DMS53 treated with DMSO at 0.1 percent for 48 hours (cell line): ENCODE results near the gene GDPD5.
A peak's percentile ranks its signal among the peaks of the same experiment; 100 is the strongest.

Experiments used
- DNase-seq: peaks from one replicate; lab custom pipeline; 2025; ENCODE audit not compliant: unreplicated experiment; lab: John Stamatoyannopoulos, UW

Gene GDPD5, protein sequence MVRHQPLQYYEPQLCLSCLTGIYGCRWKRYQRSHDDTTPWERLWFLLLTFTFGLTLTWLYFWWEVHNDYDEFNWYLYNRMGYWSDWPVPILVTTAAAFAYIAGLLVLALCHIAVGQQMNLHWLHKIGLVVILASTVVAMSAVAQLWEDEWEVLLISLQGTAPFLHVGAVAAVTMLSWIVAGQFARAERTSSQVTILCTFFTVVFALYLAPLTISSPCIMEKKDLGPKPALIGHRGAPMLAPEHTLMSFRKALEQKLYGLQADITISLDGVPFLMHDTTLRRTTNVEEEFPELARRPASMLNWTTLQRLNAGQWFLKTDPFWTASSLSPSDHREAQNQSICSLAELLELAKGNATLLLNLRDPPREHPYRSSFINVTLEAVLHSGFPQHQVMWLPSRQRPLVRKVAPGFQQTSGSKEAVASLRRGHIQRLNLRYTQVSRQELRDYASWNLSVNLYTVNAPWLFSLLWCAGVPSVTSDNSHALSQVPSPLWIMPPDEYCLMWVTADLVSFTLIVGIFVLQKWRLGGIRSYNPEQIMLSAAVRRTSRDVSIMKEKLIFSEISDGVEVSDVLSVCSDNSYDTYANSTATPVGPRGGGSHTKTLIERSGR

DNA sequence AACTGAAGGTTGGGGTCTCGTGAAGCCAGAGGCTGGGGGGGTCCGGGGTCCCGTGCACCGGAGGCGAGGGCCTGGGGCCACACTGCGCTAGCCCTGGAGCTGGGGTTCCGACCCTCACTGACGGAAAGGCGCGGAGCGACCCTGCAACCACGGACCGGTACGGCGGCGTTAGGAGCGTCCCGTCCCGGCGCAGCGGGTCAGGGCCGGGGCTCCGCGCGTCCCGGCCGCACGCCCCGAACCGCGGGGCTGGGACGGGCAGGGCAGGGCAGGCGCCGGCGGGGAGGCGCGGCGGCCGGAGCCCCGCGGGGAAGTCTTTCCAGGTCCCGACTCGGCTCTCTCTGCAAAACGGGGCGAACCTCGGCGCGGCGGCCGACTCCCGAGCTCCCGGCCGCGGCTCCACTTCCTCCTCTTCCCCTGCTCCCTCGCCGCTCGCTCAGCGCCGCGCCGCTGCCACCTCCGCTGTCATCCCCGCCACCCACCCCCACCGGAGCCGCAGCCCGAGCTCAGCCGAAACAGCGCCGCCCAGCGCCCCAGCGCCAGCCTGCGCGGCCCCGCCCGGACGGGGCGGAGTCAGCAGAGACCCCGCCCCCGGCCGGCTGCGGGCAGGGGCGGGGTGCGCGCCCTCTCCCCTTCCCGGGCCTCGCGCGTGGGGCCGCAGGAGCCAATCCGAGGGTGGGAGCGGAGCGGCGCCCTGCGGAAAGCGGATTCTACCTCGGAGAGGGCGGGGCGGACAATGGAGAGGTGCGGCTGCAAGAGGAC lies at the start of gene GDPD5:
Gene GDPD5 (minus strand): TSS at position 509 of the 759 bp plus-strand sequence. CDS start 48,206 bp downstream, outside the sequence.
- peak; percentile 92 for DNase-seq

DNA sequence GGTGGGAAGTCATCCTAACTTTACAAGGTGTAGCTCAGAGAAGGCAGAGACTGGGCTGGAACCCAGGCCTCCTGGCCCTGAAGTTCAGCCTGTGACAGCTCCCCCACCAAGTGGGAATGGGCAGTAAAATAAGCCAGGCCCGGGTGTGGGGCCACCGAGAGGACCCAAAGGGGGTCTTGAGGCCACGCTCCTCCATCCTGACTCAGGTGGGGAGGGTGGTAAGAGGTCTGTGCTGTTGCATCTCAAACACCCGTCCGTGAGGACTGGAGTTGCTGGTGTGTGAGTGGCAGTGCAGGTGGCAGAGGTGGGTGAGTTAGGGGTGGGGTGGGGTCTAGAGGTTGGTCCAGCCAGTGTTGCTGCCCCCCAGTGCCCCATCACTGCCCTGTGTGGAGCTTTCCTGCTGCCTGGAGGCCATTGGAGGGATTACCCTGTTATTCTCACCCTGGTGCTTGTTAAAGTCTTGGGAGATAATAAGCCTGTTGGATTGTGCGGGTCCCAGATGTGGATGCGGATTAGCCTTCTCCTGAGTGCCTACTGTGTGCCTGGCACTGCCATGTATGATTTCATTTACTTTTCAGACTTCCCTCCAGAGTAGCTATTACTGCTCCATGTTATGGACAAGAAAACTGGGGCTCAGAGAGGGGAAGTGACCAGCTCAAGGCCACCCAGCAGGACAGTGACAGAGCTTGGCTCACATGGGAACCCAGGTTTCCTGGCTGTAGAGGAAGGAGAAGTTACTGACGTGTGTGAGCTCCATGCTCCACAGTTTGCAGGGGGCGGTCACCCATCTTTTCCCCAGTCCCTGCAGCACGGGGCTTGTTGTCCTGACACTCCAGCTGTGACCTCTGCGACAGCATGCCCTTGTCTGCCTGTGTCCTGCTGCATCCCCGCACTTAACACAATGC lies 49.2 kb upstream of the GDPD5 start:
- no peak for DNase-seq

DNA sequence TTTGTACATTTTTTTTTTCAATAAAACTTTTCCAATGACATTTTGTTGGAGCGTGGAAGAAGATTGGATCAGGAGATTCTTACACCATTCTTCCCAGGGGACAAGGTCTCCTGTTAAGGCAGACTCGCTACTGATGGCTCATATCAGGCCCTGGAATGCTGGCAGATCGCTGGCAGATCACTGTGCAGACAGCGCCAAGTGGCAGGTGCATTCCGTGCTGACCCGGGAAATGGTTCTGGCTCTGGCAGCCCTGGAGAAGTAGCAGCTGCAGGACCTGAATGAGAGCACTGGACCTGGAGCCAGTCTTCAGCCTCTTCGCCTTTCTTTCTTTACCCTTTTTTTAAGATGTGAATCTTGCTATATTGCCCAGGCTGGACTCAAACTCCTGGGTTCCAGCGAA lies 47.0 kb upstream of the GDPD5 start:
- DNase-seq, result no peak

DNA sequence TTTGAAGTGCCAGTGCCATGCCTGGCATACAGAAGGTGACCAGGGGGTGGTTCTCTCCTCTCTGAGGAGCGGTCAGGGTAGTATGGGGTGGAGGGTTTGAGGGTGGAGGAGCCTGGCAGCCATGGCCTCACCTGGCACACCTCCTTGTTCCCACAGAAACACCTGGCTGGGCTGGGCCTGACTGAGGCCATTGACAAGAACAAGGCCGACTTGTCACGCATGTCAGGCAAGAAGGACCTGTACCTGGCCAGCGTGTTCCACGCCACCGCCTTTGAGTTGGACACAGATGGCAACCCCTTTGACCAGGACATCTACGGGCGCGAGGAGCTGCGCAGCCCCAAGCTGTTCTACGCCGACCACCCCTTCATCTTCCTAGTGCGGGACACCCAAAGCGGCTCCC lies 45.9 kb upstream of the GDPD5 start:
- DNase-seq, result no peak

DNA sequence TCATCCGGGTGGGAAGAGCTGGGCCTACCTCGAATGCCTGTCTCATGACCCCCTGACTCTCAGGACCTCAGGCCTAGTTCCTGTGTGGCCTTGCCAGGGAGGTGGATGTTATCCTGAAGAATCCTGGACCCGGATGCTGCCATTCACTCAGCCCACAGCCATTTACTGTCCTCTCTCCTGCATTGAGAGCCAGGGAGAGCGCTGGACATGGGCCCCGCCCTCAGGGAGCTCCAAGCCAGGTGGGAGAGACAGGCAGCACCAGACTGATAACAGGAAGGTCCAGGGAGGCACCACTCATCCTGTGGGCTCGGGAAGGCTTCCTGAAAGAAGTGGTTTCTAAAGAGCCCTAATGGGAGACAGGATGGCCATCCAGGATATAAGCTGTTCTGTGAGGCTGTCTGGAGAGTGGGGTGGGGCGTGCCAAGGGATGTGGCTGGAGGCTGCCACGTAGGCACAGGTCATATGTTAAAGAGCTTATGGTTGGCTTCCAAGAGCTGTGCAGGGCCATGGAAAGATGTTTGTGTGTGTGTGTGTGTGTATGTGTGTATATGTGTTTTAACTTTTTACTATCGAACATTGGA lies 44.9 kb upstream of the GDPD5 start:
- DNase-seq, result no peak

DNA sequence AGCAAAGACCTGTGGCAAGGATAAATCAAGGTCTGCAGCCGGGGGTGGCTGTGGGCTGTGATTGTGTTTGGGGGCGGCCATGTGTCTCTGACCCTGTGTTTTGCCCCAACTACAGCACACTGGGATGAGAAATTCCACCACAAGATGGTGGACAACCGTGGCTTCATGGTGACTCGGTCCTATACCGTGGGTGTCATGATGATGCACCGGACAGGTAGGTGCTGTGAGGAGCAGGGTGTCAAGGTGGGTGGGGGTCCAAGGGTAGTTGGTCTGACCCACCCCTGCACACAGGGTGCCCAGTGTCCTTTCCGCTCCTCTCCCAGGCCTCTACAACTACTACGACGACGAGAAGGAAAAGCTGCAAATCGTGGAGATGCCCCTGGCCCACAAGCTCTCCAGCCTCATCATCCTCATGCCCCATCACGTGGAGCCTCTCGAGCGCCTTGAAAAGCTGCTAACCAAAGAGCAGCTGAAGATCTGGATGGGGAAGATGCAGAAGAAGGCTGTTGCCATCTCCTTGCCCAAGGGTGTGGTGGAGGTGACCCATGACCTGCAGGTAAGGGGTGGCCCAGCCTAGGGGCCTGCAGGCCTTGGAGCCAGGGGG lies 43.0 kb upstream of the GDPD5 start:
- DNase-seq, result no peak

DNA sequence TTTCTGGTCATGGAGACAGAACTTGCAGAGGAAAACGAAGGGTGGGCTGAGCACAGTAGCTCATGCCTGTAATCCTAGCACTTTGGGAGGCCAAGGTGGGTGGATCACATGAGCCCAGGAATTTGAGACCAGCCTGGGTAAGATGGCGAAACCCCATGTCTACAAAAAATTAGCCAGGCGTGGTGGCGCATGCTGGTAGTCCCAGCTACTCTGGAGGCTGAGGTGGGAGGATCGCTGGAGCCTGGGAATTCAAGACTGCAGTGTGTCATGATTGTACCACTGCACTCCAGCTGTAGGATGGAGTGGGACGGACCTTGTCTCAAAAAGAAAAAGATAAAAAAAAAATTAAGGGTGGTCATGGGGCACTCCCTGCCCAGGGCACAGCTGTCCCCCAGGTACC lies 42.2 kb upstream of the GDPD5 start:
- no peak for DNase-seq

DNA sequence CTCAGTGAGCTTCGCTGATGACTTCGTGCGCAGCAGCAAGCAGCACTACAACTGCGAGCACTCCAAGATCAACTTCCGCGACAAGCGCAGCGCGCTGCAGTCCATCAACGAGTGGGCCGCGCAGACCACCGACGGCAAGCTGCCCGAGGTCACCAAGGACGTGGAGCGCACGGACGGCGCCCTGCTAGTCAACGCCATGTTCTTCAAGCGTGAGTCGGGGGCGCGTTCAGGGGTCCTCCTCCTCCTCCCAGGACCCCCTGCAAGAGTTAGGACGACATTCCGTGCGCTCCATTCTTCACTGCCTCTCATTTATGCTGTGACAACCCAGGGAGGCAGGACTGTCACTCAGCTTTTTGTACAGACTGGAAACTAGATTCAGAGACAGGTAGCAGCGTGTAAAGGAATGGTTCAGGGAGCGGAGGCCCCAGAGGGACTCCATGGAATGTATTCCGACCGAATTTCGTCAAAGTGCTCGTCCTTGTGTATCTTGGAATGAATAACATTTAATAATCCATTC lies 41.1 kb upstream of the GDPD5 start:
- no peak for DNase-seq

DNA sequence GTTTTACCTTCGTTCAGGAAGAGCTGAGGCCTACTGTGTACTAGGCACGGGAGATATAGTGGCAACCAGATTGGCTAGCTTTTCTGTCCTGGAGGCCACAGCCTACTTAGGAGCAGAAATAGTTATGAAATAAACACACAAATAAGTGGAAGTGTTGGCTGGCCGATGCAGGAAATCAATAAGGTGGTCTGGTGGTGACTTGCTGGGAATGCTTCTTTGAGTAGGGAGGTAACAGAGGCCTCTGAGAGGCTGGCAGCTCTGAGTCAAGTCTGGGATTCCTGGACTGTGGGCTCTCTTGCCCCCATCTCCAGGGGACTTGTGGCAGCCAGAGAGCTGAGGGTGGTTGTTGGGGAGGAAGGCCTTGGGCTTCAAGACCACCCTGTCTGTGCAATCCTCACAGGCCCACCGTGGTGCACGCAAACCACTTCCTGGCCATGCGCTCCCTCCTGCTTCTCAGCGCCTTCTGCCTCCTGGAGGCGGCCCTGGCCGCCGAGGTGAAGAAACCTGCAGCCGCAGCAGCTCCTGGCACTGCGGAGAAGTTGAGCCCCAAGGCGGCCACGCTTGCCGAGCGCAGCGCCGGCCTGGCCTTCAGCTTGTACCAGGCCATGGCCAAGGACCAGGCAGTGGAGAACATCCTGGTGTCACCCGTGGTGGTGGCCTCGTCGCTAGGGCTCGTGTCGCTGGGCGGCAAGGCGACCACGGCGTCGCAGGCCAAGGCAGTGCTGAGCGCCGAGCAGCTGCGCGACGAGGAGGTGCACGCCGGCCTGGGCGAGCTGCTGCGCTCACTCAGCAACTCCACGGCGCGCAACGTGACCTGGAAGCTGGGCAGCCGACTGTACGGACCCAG lies 40.4 kb upstream of the GDPD5 start:
- DNase-seq, result no peak

DNA sequence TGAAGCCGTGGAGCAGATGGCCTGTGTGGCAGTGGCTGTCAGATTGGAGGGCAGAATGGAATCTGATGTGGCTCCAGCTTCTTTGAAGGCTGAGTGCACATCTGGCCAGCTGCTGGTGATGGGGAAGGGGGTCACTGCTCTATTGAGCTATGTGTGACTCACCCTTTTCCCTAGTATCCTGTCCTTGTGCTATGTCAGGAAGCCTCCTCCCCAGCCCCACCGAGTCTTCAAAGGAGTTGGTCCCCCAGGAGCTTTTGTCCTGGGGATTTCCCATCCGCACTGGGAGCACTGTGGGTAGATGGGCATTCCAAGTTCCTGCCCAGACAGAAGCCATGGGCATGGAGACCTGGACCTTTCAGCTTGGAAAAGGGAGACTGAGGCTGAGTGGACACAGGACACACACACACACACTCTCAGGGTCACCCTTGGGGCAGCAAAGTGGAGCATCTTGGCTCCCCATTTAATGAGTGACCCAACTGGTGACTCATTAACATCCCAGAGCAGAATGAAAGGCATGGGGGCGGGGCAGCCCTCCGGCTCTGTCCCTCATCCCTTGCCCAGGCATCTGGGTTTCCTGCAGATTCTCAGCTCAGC lies 39.6 kb upstream of the GDPD5 start:
- DNase-seq, result no peak

DNA sequence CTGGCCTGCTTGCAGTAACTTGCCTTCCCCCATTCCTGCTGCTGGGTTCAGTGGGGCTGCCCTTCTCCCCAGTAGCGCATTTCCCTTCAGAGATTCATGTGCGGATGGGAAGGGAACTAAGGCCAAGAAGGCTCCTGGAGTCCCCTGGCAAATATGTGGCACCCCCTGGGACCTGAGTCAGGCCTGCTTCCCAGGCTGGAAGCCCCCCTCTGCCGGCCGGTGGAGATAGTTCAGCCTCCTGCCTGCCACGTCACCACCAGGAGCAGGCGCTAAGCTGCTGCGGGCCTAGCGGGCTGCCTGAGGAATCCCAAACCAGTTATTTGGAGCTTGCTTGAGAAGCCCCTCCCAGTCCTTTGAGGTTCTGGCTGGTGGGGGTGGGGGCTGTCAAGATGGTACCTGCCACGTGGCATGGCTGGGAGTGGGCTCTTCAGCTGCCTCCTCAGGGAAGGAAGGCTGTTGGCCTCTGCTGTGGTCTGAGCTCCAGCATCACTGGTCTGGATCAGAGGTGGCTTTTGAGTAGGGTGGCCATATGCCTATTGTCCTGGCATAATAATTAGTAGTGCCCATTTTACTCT lies 38.3 kb upstream of the GDPD5 start:
- no peak for DNase-seq

DNA sequence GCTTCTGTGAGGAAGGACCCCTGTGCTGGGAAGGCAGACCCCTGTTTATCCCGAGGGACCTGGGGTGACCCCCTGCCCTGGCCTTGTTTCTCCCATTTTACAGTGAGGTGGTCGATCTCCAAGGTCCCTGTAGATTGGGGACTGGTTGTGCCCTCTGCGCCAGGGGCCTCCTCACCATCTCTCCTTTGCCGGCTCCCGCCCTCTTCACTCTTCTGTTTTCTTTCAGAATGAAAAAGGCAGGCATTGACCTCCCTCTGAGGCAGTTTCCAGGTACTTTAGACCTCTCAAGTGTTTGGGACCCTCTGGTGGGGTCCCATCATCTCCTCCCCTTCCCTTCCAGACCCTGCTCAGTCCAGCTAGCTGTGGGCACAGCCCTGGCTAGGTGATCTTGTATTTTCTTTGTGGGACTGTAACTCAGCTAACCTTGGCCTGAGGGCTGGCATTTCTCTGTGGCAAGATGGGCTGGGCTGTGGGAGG lies 37.8 kb upstream of the GDPD5 start:
- DNase-seq, result no peak

DNA sequence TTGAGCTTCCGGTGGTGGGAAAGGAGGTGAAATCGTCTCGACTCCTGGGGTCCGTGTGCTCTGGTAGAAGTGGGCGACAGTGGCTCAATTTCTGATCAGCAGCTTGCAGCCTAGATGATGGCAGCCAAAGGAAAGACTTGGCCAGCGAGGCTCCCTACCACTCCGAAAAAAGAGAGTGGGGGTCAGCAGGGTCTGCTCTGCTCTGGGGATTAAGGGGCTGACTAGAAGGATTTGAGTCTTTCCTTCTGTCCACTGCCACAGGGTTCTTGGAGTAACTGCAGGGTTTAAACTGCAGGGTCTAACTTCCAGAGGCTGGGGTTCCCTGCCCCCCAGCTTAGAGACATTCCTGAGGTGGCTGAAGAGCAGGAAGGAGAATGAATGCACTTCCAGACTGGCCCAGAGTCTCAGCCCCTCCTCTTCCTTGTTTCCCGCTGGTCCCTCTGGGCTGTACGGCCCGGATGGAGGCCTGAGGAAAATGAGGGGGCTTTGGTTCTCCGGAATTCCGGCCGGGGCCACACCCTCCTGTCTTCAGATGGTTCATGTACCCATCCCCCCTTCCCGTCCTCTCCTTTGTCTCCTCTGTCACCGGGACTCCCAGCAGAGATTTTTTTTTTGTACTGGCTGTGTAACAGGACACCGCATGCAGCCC lies 37.2 kb upstream of the GDPD5 start:
- no peak for DNase-seq

DNA sequence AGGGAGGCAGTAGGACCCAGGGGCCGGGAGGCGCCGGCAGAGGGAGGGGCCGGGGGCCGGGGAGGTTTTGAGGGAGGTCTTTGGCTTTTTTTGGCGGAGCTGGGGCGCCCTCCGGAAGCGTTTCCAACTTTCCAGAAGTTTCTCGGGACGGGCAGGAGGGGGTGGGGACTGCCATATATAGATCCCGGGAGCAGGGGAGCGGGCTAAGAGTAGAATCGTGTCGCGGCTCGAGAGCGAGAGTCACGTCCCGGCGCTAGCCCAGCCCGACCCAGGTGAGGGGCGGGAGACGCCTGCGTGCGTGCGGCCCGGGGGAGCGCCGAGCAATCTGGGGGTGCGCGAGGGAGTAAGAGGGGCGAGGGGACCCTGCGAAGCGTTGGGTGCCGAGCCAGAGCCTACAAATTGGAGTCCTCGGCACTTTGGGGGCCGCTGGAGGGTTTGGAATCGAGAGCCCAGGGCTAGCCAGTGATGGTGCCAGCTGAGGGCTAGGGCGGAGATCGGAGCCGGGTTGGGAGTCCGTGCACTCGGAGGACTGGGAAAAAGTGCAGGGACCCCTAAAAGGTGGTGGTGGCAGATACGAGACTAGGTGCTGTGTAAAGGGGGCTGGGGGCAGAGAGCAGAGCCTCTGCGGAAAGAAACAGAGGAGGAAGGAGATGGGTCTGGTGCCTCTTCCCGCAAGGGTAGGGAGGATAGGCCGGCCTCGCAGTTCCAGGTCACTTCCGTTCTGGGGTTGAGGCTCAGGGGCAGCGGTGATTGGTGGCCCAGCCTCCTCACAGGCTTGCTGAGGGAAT lies 36.5 kb upstream of the GDPD5 start, which contains the start of gene SERPINH1:
Gene SERPINH1 (plus strand): TSS at position 206 of the 788 bp plus-strand sequence. CDS start 4,097 bp downstream, outside the sequence.
- peak; percentile 94 for DNase-seq

DNA sequence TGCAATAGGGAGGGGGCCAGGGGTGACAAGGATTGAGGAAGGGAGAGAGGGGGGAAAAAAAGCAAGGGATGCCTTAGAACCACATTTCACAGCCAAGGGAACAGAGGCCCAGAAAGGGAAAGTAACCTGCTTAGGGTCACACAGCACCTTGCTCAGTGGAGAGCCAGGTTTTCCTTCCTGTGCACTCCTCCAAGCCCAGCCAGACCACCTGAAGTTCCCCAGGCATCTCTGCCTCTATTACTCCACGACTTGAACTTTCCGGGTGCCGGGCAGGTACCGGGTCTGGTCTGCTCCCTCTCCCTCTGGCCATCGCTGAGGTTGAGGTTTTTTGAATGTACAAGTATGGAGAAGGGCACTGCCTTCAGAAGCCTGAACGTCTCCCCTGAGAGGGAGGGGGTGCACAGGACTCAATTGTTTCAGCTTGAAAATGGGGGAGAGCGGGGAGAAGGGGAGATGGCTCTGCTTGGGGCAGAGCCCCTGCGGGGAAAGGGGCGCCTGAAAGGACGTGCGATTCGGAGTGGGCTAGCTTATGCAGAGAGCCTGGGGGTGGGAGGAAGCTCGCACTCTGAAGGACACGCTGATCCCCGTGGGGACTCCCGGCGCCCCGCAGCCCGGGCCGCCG lies 35.8 kb upstream of the GDPD5 start:
- no peak for DNase-seq

DNA sequence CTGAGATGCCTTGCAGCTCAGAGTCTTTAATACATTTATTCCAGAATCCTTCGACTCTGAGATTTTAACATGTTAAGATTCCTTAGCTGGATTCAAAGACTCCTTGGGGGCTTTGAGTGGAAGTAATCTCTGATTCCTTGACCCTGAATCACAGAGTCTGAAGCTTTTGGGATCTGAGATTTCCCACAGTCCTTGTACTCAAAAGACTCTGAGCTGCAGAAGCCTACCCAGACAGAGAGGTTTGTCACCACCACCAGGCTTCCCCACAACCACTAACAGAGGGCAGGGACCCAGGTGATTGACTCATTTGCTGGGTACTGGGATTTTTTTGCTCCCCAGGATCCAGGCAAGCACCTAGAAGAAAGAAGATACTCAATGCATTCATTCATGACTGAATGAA lies 34.9 kb upstream of the GDPD5 start:
- no peak for DNase-seq
